ENCODE data around the gene VSTM1.
"Not testable (repeated sequence)": the region's sequence is repeated elsewhere in the genome, so short reads cannot be mapped to it uniquely, and the experiment has no call there.

The VSTM1 gene

GRCh38 chr19:54073829-54074228, 10.1 kb upstream of the VSTM1 start:
- no peak for DNase-seq (ENCODE audit: low spot score)

- DNase-seq (ENCODE audit: low spot score): no peak
These were observed 5.8 kb upstream of the VSTM1 start for GRCh38 chr19:54069470-54069869.

- no peak for DNase-seq (ENCODE audit: low spot score)
These were observed 1.1 kb downstream of the VSTM1 start for GRCh38 chr19:54062643-54063042.

- no peak for DNase-seq (ENCODE audit: low spot score)
These were observed 16.1 kb downstream of the VSTM1 start for GRCh38 chr19:54047616-54048015.

- DNase-seq (ENCODE audit: low spot score): no peak
These were observed 17.9 kb downstream of the VSTM1 start for GRCh38 chr19:54045771-54046170.

GRCh38 chr19:54042989-54043388, 20.7 kb downstream of the VSTM1 start:
- no peak for DNase-seq (ENCODE audit: low spot score)

GRCh38 chr19:54041969-54042606, 21.6 kb downstream of the VSTM1 start:
- DNase-seq (ENCODE audit: low spot score): no peak

- no peak for DNase-seq (ENCODE audit: low spot score)
These were observed 23.7 kb downstream of the VSTM1 start for GRCh38 chr19:54040003-54040402.

GRCh38 chr19:54036542-54036941, 27.2 kb downstream of the VSTM1 start:
- DNase-seq (ENCODE audit: low spot score): not testable (repeated sequence)

GRCh38 chr19:54035215-54036178, 28.2 kb downstream of the VSTM1 start:
- DNase-seq (ENCODE audit: low spot score): peak; percentile 94

GRCh38 chr19:54030895-54031586, 32.7 kb downstream of the VSTM1 start:
- no peak for DNase-seq (ENCODE audit: low spot score)

GRCh38 chr19:54029930-54030490, 33.7 kb downstream of the VSTM1 start:
- DNase-seq (ENCODE audit: low spot score): no peak

- no peak for DNase-seq (ENCODE audit: low spot score)
These were observed 34.4 kb downstream of the VSTM1 start for GRCh38 chr19:54029301-54029700.

GRCh38 chr19:54026656-54027055, 37.0 kb downstream of the VSTM1 start:
- no peak for DNase-seq (ENCODE audit: low spot score)

GRCh38 chr19:54024660-54025059, 39.0 kb downstream of the VSTM1 start:
- no peak for DNase-seq (ENCODE audit: low spot score)

- no peak for DNase-seq (ENCODE audit: low spot score)
These were observed 40.5 kb downstream of the VSTM1 start for GRCh38 chr19:54023191-54023590.

GRCh38 chr19:54021932-54022331, 41.8 kb downstream of the VSTM1 start:
- DNase-seq (ENCODE audit: low spot score): no peak

GRCh38 chr19:54021363-54021762, 42.3 kb downstream of the VSTM1 start:
- no peak for DNase-seq (ENCODE audit: low spot score)

GRCh38 chr19:54017261-54017660, 46.4 kb downstream of the VSTM1 start:
- no peak for DNase-seq (ENCODE audit: low spot score)

- DNase-seq (ENCODE audit: low spot score): no peak
These were observed 48.7 kb downstream of the VSTM1 start for GRCh38 chr19:54014920-54015560.

GRCh38 chr19:54013866-54014265, 49.8 kb downstream of the VSTM1 start:
- no peak for DNase-seq (ENCODE audit: low spot score)
